Uterus (tissue), 2 donors: ENCODE measurements around the gene GLCE.

Experiments used
- POLR2A ChIP-seq, 2 donors: fragments of 450-650 bp; IDR thresholded peaks; one replicate each; pipeline ENCODE4 v1.6.1; 2016; ENCODE audit warnings: antibody characterized with exemption in 2 of 2, mild to moderate bottlenecking in 1 of 2, moderate library complexity in 1 of 2
- TF ChIP-seq, protein P1 (sequence below), 4 experiments: fragments of 200-600 bp in 2 of 4; fragments of 450-650 bp in 2 of 4; sonication (generic) in 2 of 4; IDR thresholded peaks; one replicate each; pipeline ENCODE4 v1.5.1; 2016 to 2019; ENCODE audit warnings: antibody characterized with exemption in 4 of 4, mild to moderate bottlenecking in 2 of 4, moderate library complexity in 1 of 4

DNA sequence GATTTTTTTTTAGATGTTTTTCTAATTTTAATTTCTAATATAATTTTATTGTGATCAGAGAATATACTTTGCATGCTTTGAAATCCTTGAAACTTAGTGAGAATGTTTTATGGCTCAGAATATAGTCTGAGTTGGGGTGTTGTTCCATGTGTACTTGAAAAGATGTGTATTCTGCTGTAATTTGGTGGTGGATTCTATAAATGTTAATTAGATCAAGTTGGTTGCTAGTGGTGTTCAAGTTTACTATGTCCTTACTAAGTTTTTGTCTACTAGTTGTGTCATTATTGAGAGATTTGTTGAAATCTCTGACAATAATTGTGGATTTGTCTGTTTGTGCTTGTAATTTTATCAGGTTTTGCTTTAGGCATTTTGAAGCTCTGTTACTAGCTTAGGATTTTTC lies 29.7 kb downstream of the GLCE start:
- TF ChIP-seq POLR2A (IDR thresholded peaks at IDR 0.05), result no peak
- TF ChIP-seq, protein P1, sequence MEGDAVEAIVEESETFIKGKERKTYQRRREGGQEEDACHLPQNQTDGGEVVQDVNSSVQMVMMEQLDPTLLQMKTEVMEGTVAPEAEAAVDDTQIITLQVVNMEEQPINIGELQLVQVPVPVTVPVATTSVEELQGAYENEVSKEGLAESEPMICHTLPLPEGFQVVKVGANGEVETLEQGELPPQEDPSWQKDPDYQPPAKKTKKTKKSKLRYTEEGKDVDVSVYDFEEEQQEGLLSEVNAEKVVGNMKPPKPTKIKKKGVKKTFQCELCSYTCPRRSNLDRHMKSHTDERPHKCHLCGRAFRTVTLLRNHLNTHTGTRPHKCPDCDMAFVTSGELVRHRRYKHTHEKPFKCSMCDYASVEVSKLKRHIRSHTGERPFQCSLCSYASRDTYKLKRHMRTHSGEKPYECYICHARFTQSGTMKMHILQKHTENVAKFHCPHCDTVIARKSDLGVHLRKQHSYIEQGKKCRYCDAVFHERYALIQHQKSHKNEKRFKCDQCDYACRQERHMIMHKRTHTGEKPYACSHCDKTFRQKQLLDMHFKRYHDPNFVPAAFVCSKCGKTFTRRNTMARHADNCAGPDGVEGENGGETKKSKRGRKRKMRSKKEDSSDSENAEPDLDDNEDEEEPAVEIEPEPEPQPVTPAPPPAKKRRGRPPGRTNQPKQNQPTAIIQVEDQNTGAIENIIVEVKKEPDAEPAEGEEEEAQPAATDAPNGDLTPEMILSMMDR (IDR thresholded peaks at IDR 0.05), result no peak
